A549 (cell line): ENCODE data around the gene SCUBE1. TPM values are rescaled to one million over a fixed set of nuclear protein-coding genes. Genes with fewer than 3 reads are reported as not detected.

Experiments used
- ATAC-seq, 2 experiments: fragments of 200-7000 bp in 1 of 2; fragments of >200 bp in 1 of 2; cut with Nextera tagmentation in 1 of 2; cut with Tn5 transposase in 1 of 2; 3 replicates each; pipeline versions ENCODE4 v1.8.0 to v1.9.1; 2018 to 2020; ENCODE audit warnings: mild to moderate bottlenecking in 1 of 2, moderate library complexity in 1 of 2
- CTCF ChIA-PET: fragments of 300-600 bp; sonication (Branson Sonifier 250); formaldehyde crosslinking; extraction: SDS; loops from one replicate; lab custom pipeline; 2021; ENCODE audit warnings: antibody characterized with exemption, inconsistent platforms; lab: Yijun Ruan, JAX
- POLR2A ChIA-PET: fragments of 350-600 bp; formaldehyde crosslinking; extraction: SDS; loops from one replicate; lab custom pipeline; 2021; ENCODE audit warnings: antibody characterized with exemption, inconsistent platforms; lab: Yijun Ruan, JAX
- DNase-seq, 2 experiments: peaks; one replicate each; pipeline versions ENCODE4 v3.0.0 to v3.0.0-alpha.2; 2011 to 2016; ENCODE audit warnings: low read depth in 1 of 2, low spot score in 1 of 2
- FAIRE-seq: peaks from 2 replicates; lab custom pipeline; 2011; peaks lifted over from hg19 to GRCh38; lab: Jason Lieb, UNC
- H3K27ac ChIP-seq, 2 experiments: fragments of >200 bp; sonication (Bioruptor Twin); formaldehyde crosslinking; 3 replicates each; pipeline ENCODE4 v1.5.1; 2016 to 2017
- H3K4me1 ChIP-seq: fragments of >200 bp; sonication (Bioruptor Twin); formaldehyde crosslinking; 3 replicates; pipeline ENCODE4 v1.6.1; 2016
- H3K4me2 ChIP-seq: fragments of >200 bp; sonication (Bioruptor Twin); formaldehyde crosslinking; 3 replicates; pipeline ENCODE4 v1.6.1; 2016
- H3K4me3 ChIP-seq: fragments of >200 bp; sonication (Bioruptor Twin); formaldehyde crosslinking; 3 replicates; pipeline ENCODE4 v1.5.1; 2016
- H3K9me3 ChIP-seq: fragments of >200 bp; sonication (Bioruptor Twin); formaldehyde crosslinking; 3 replicates; pipeline ENCODE4 v1.6.1; 2016
- BCL3 ChIP-seq: fragments of >200 bp; sonication (Bioruptor Twin); formaldehyde crosslinking; IDR thresholded peaks from 3 replicates; pipeline ENCODE4 v1.6.1; 2016
- CBX2 ChIP-seq: fragments of 200-600 bp; sonication (generic); IDR thresholded peaks from 2 replicates; pipeline ENCODE4 v1.6.1; 2016; ENCODE audit warnings: low read depth, mild to moderate bottlenecking, borderline replicate concordance
- CHD4 ChIP-seq: fragments of 200-600 bp; sonication (generic); IDR thresholded peaks from 2 replicates; pipeline ENCODE4 v1.6.1; 2016; ENCODE audit warnings: antibody characterized with exemption, mild to moderate bottlenecking, borderline replicate concordance
- E2F6 ChIP-seq: IDR thresholded peaks from 2 replicates; pipeline ENCODE4 v1.6.1; 2012; ENCODE audit warnings: low read depth, borderline replicate concordance
- EHMT2 ChIP-seq: fragments of 200-600 bp; sonication (generic); IDR thresholded peaks from 2 replicates; pipeline ENCODE4 v1.6.1; 2016; ENCODE audit warnings: antibody characterized with exemption, low read depth, mild to moderate bottlenecking, moderate library complexity
- EP300 ChIP-seq, 2 experiments: fragments of >200 bp; sonication (Bioruptor Twin); formaldehyde crosslinking; IDR thresholded peaks; 2 replicates in 1 of 2; 3 replicates in 1 of 2; pipeline ENCODE4 v1.6.1; 2016 to 2017
- ESRRA ChIP-seq: fragments of 150-350 bp; IDR thresholded peaks from 2 replicates; pipeline ENCODE4 v1.6.1; 2014; ENCODE audit warnings: mild to moderate bottlenecking, low read length, borderline replicate concordance
- FOSB ChIP-seq: fragments of 250-450 bp; sonication (Bioruptor Pico); IDR thresholded peaks from 2 replicates; pipeline ENCODE4 v1.5.0; 2020; ENCODE audit warnings: mild to moderate bottlenecking, moderate library complexity
- HMGXB4 ChIP-seq: fragments of 250-450 bp; sonication (Bioruptor Pico); IDR thresholded peaks from 2 replicates; pipeline ENCODE4 v1.5.0; 2021; ENCODE audit warnings: mild to moderate bottlenecking, moderate library complexity, borderline replicate concordance
- HOXB13 ChIP-seq: fragments of 250-450 bp; sonication (Bioruptor Pico); IDR thresholded peaks from 2 replicates; pipeline ENCODE4 v1.5.0; 2020; ENCODE audit warnings: low read depth, mild to moderate bottlenecking, moderate library complexity
- HOXB5 ChIP-seq: fragments of 250-450 bp; sonication (Bioruptor Pico); IDR thresholded peaks from 2 replicates; pipeline ENCODE4 v1.5.0; 2020; ENCODE audit warnings: mild to moderate bottlenecking, moderate library complexity
- JUN ChIP-seq, 2 experiments: fragments of >200 bp; sonication (Bioruptor Twin); formaldehyde crosslinking; IDR thresholded peaks; 2 replicates in 1 of 2; 3 replicates in 1 of 2; pipeline ENCODE4 v1.6.1; 2016 to 2017
- JUNB ChIP-seq: fragments of >200 bp; sonication (Bioruptor Twin); formaldehyde crosslinking; IDR thresholded peaks from 2 replicates; pipeline ENCODE4 v1.6.1; 2016
- KDM5A ChIP-seq: fragments of 200-600 bp; sonication (generic); IDR thresholded peaks from 2 replicates; pipeline ENCODE4 v1.6.1; 2016; ENCODE audit warnings: antibody characterized with exemption, mild to moderate bottlenecking
- MYC ChIP-seq: IDR thresholded peaks from 2 replicates; pipeline ENCODE4 v1.6.1; 2012; ENCODE audit warnings: mild to moderate bottlenecking, inconsistent platforms, low read length, improper control_type of control experiment, borderline replicate concordance
- NFE2L2 ChIP-seq: fragments of 150-350 bp; conservative IDR thresholded peaks from 2 replicates; pipeline ENCODE4 v1.6.1; 2014; ENCODE audit warnings: low read length
- NPAS2 ChIP-seq: fragments of 250-450 bp; sonication (Bioruptor Pico); IDR thresholded peaks from 2 replicates; pipeline ENCODE4 v1.8.0; 2022; ENCODE audit warnings: mild to moderate bottlenecking, moderate library complexity, borderline replicate concordance
- RAD21 ChIP-seq, 2 experiments: fragments of >200 bp in 1 of 2; sonication (Bioruptor Twin) in 1 of 2; formaldehyde crosslinking in 1 of 2; IDR thresholded peaks in 1 of 2; conservative IDR thresholded peaks in 1 of 2; 2 replicates in 1 of 2; 3 replicates in 1 of 2; pipeline ENCODE4 v1.6.1; 2012 to 2018; ENCODE audit warnings: inconsistent platforms in 1 of 2
- RCOR1 ChIP-seq: fragments of 150-350 bp; IDR thresholded peaks from 2 replicates; pipeline ENCODE4 v1.6.1; 2014; ENCODE audit warnings: antibody characterized with exemption, low read length, low read depth
- RFX5 ChIP-seq: fragments of 450-650 bp; IDR thresholded peaks from 2 replicates; pipeline ENCODE4 v1.7.1; 2014; ENCODE audit warnings: antibody characterized with exemption, mild to moderate bottlenecking, moderate library complexity
- RNF2 ChIP-seq: fragments of 200-600 bp; sonication (generic); IDR thresholded peaks from 2 replicates; pipeline ENCODE4 v1.6.1; 2016; ENCODE audit warnings: low read depth, mild to moderate bottlenecking, antibody characterized with exemption, moderate library complexity, borderline replicate concordance
- TFCP2L1 ChIP-seq: fragments of 250-450 bp; sonication (Bioruptor Pico); IDR thresholded peaks from 2 replicates; pipeline ENCODE4 v1.5.0; 2021; ENCODE audit warnings: mild to moderate bottlenecking
- TP53 ChIP-seq: fragments of 250-450 bp; sonication (Bioruptor Pico); IDR thresholded peaks from 2 replicates; pipeline ENCODE4 v1.5.0; 2021; ENCODE audit warnings: mild to moderate bottlenecking, moderate library complexity
- USF2 ChIP-seq: fragments of 450-650 bp; IDR thresholded peaks from 2 replicates; pipeline ENCODE4 v1.6.1; 2014; ENCODE audit warnings: antibody characterized with exemption
- ZC3H11A ChIP-seq: fragments of 450-650 bp; IDR thresholded peaks from 2 replicates; pipeline ENCODE4 v1.6.1; 2014; ENCODE audit warnings: antibody characterized with exemption, mild to moderate bottlenecking
- ZFP36 ChIP-seq: fragments of 450-650 bp; IDR thresholded peaks from 2 replicates; pipeline ENCODE4 v1.6.1; 2014; ENCODE audit warnings: borderline replicate concordance; ENCODE audit not compliant: partially characterized antibody
- WGBS: methylation state at CpG from one replicate; pipeline ENCODE4 v1.1.6; 2017; ENCODE audit errors: missing lambda C conversion rate; 5-methylcytosine and 5-hydroxymethylcytosine counted together
- polyA plus RNA-seq, 4 experiments: library from polyadenylated mRNA; depleted of rRNA in 3 of 4; stranded (reverse); fragments of >200 nt; fragmentation: RNase III in 1 of 4; extraction: RNeasy Plus Mini Kit Qiagen cat#74134 plus additional on column Dnase treatment in 1 of 4; gene quantifications; 2 replicates in 3 of 4; 3 replicates in 1 of 4; pipeline ENCODE4 v1.2.3, GENCODE V29; 2011 to 2017

Gene SCUBE1
- polyA plus RNA-seq, 2 of the 4 experiments (the other 2 are of a cell fraction), result 0.01 to 0.12 TPM

- Histone ChIP-seq H3K27ac (no peak overlapping the region), H3K9me3 (no peaks in the 10 kb centered on the region), H3K4me1 (no peaks in the 10 kb centered on the region), H3K4me3 (no peak overlapping the region), H3K4me2 (no peak overlapping the region)
- DNase-seq (no peak), FAIRE-seq (no peak), ATAC-seq (no peak)
- no peak for TF ChIP-seq USF2
- no peak for TF ChIP-seq JUN (IDR thresholded peaks at IDR 0.05)
- no peak for TF ChIP-seq CBX2
- TF ChIP-seq NPAS2 (CRISPR knock-in tag), result no peak
- TF ChIP-seq RAD21 (conservative IDR thresholded peaks at IDR 0.05 in 1 of 2, IDR thresholded peaks at IDR 0.05 in 1 of 2), result no peak
- TF ChIP-seq JUNB, result no peak
- POLR2A ChIA-PET, result no interaction called here
- CTCF ChIA-PET, result interaction anchor here (1.2 kb wide), 1 partner anchor 12 kb away, joined by 4 read pairs; no protein-coding TSS in a partner anchor
- 42% methylated on average over 2 of the region's 2 CpGs for WGBS
These were observed 9.2 kb downstream of the SCUBE1 start for GRCh38 chr22:43333978-43334377.

GRCh38 chr22:43333156-43333555, 10.0 kb downstream of the SCUBE1 start:
- FAIRE-seq (no peak), ATAC-seq (no peak), DNase-seq (no peak)
- no peak overlapping the region for H3K4me2 ChIP-seq
- H3K9me3 ChIP-seq, result no peaks in the 10 kb centered on the region
- no peak overlapping the region for H3K4me3 ChIP-seq
- CTCF ChIA-PET, result interaction anchor here (1.0 to 2.4 kb wide), 2 partner anchors 13 to 53 kb away, joined by 4 to 10 read pairs; no protein-coding TSS in a partner anchor
- H3K27ac ChIP-seq, result no peak overlapping the region
- H3K4me1 ChIP-seq, result no peaks in the 10 kb centered on the region
- TF ChIP-seq TP53 (CRISPR knock-in tag) (no peak), TFCP2L1 (no peak)
- POLR2A ChIA-PET, result no interaction called here
- WGBS, result 57% methylated on average over 5 of the region's 5 CpGs

GRCh38 chr22:43331698-43332097, 11.5 kb downstream of the SCUBE1 start:
- POLR2A ChIA-PET, result no interaction called here
- no peak overlapping the region for H3K27ac ChIP-seq
- no peak for FAIRE-seq
- 68% methylated on average over 9 of the region's 9 CpGs for WGBS
- TF ChIP-seq ESRRA (no peak), RNF2 (no peak), CHD4 (no peak), HOXB13 (CRISPR knock-in tag) (no peak), RFX5 (no peak), NFE2L2 (no peak)
- TF ChIP-seq, all 56 proteins: peak for 0
- Histone ChIP-seq H3K4me1 (no peaks in the 10 kb centered on the region), H3K4me2 (no peak overlapping the region), H3K9me3 (no peaks in the 10 kb centered on the region), H3K4me3 (no peak overlapping the region)
- CTCF ChIA-PET, result interaction anchor here (1.1 to 2.4 kb wide), 2 partner anchors 15 to 57 kb away, joined by 4 to 10 read pairs; no protein-coding TSS in a partner anchor
- ATAC-seq, result no peak
- DNase-seq, result no peak

- Histone ChIP-seq H3K4me3 (no peak overlapping the region), H3K27ac (no peak overlapping the region), H3K9me3 (no peaks in the 10 kb centered on the region), H3K4me1 (no peaks in the 10 kb centered on the region), H3K4me2 (no peak overlapping the region)
- no peak for ATAC-seq
- CTCF ChIA-PET, result interaction anchor here (2.4 kb wide), 1 partner anchor 15 kb away, joined by 10 read pairs; no protein-coding TSS in a partner anchor
- POLR2A ChIA-PET, result no interaction called here
- 65% methylated on average over 3 of the region's 3 CpGs for whole genome bisulfite sequencing
- no peak for DNase-seq
- FAIRE-seq, result no peak
- TF ChIP-seq ZFP36 (no peak), NPAS2 (CRISPR knock-in tag) (no peak), MYC (no peak), KDM5A (no peak), RFX5 (no peak), RCOR1 (no peak), E2F6 (no peak), EHMT2 (no peak), ZC3H11A (no peak), HOXB13 (CRISPR knock-in tag) (no peak), FOSB (CRISPR knock-in tag) (no peak), EP300 (IDR thresholded peaks at IDR 0.05) (no peak), HMGXB4 (CRISPR knock-in tag) (no peak), HOXB5 (no peak), JUN (IDR thresholded peaks at IDR 0.05) (no peak), BCL3 (no peak)
These were observed 12.1 kb downstream of the SCUBE1 start for GRCh38 chr22:43331069-43331451.
